Ascending aorta (tissue), 2 donors: ENCODE results near the gene CXCR3. TPM values are rescaled to one million over a fixed set of nuclear protein-coding genes. Genes with fewer than 3 reads are reported as not detected.
"Not testable (repeated sequence)": the region's sequence is repeated elsewhere in the genome, so short reads cannot be mapped to it uniquely, and the experiment has no call there.

ENCODE experiments used
- DNase-seq, 2 donors: peaks; one replicate each; pipeline ENCODE4 v3.0.0-alpha.2; 2019; ENCODE audit warnings: low spot score in 2 of 2
- H3K27ac ChIP-seq, 2 donors: fragments of 200-600 bp; sonication (generic); one replicate each; pipeline ENCODE4 v1.5.1; 2016 to 2017; ENCODE audit warnings: mild to moderate bottlenecking in 1 of 2
- H3K27me3 ChIP-seq: fragments of 200-600 bp; sonication (generic); one replicate; pipeline ENCODE4 v1.5.1; 2017
- H3K36me3 ChIP-seq, 2 donors: fragments of 200-600 bp; sonication (generic); one replicate each; pipeline ENCODE4 v1.5.1; 2016
- H3K4me1 ChIP-seq, 2 donors: fragments of 200-600 bp; sonication (generic); one replicate each; pipeline ENCODE4 v1.5.1; 2016 to 2017; ENCODE audit warnings: mild to moderate bottlenecking in 1 of 2
- H3K4me3 ChIP-seq, 2 donors: fragments of 200-600 bp; sonication (generic); one replicate each; pipeline ENCODE4 v1.5.1; 2016 to 2017; ENCODE audit warnings: mild to moderate bottlenecking in 1 of 2
- H3K9me3 ChIP-seq, 2 donors: fragments of 200-600 bp; sonication (generic); one replicate each; pipeline ENCODE4 v1.5.1; 2016
- CTCF ChIP-seq, 3 experiments: fragments of 200-600 bp in 2 of 3; fragments of 450-650 bp in 1 of 3; sonication (generic) in 2 of 3; IDR thresholded peaks; one replicate each; pipeline ENCODE4 v1.5.1; 2016 to 2019; ENCODE audit warnings: antibody characterized with exemption in 3 of 3, mild to moderate bottlenecking in 1 of 3, moderate library complexity in 1 of 3
- intact Hi-C: fragments of 100-400 bp; cut with DNase I; formaldehyde crosslinking; loops from one replicate; pipeline ENCODE4 v1.15.1; 2023
- total RNA-seq: library from RNA; depleted of rRNA; stranded (reverse); fragments of >200 nt; gene quantifications from one replicate; pipeline ENCODE4 v1.1.0, GENCODE V29; 2016

Gene CXCR3
- total RNA-seq, 1 donor from 2014 or later = not detected

DNA sequence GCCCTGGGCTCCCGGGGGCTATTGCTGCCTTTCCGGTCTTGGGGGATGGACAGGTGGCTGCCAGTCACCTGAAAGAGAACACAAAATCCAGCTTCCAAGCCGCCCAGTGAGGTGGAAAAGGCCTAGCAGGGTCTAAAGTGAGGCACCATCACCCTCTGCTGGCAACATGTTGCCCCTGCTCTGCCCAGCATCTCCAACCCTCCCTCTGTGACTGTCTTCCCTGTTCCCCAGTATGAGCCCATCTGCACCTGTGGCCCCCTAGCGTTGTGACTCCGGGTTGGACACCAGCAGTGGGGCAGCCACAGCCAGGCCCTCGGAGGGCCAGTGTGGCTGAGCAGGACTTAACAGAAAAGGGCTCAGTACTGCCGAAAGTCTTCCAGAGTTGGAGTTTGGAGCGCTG is 45.9 kb upstream of the CXCR3 start:
- H3K27ac ChIP-seq, H3K27me3 ChIP-seq, H3K9me3 ChIP-seq, intact Hi-C loops, H3K4me3 ChIP-seq, H3K36me3 ChIP-seq, H3K4me1 ChIP-seq, DNase-seq: not testable (repeated sequence)
- TF ChIP-seq CTCF (IDR thresholded peaks at IDR 0.05) = peak in 1 of 3 experiments; percentile 20

GRCh38 chrX:71663238-71663637 is 44.9 kb upstream of the CXCR3 start:
- H3K4me3 ChIP-seq, H3K36me3 ChIP-seq, intact Hi-C loops, H3K9me3 ChIP-seq, H3K4me1 ChIP-seq, H3K27me3 ChIP-seq, H3K27ac ChIP-seq, DNase-seq: not testable (repeated sequence)

- H3K9me3 ChIP-seq, H3K27ac ChIP-seq, H3K4me3 ChIP-seq, H3K36me3 ChIP-seq, DNase-seq, intact Hi-C loops, H3K27me3 ChIP-seq, H3K4me1 ChIP-seq: not testable (repeated sequence)
Observed at GRCh38 chrX:71662654-71663053, 44.3 kb upstream of the CXCR3 start.

GRCh38 chrX:71661919-71662318 is 43.6 kb upstream of the CXCR3 start:
- Histone ChIP-seq H3K9me3 (no peaks in the 10 kb centered on the region), H3K36me3 (no peaks in the 10 kb centered on the region), H3K27me3 (no peaks in the 10 kb centered on the region), H3K4me3 (no peak overlapping the region), H3K27ac (no peak overlapping the region), H3K4me1 (no peaks in the 10 kb centered on the region)
- intact Hi-C loops = no loop called here
- no peak for TF ChIP-seq CTCF (IDR thresholded peaks at IDR 0.05)
- DNase-seq = no peak

DNA sequence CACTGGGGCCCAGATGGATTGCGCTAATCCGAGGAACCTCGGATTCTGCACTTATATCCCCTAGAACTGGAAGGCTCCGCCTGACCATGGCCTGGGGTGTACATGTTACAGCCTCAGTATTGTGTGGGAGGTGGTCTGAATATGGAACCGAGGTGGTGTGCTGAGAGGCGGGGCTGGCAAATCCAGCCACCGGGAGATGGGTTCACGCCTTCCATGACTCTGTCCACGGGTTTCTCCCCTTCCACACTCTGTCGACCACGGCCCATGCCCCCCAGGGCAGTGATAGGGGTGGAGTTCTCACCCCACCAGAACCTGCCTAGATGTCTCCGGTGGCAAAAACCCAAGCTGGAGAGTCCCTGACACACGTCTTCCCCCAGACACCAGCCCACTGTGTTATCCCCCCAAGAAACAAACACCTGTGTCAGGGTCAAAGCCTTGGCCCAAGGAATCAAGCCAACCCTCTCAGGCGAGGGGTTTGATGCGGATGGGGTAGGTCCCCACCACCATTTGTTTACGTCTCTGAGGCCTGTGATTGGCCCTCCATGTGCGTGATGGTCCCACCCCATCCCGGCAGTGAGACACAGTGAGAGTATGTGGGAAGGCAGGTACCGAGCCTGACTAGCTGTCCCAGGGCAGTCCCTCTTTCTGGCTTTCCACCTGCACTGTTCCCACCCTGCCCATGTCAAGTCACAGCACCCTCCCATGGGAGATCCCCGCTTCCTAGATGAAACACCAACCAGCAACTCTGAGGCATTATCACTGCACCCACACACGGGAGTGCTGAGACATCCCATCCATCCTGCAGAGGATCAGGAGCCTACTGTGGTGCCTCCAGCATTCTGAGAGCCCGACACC is 42.5 kb upstream of the CXCR3 start:
- no peaks in the 10 kb centered on the region for H3K27me3 ChIP-seq
- no peaks in the 10 kb centered on the region for H3K4me1 ChIP-seq
- no peak overlapping the region for H3K27ac ChIP-seq
- no peak for TF ChIP-seq CTCF (IDR thresholded peaks at IDR 0.05)
- no peak for DNase-seq
- no peaks in the 10 kb centered on the region for H3K9me3 ChIP-seq
- intact Hi-C loops = no loop called here
- no peaks in the 10 kb centered on the region for H3K36me3 ChIP-seq
- no peak overlapping the region for H3K4me3 ChIP-seq

DNA sequence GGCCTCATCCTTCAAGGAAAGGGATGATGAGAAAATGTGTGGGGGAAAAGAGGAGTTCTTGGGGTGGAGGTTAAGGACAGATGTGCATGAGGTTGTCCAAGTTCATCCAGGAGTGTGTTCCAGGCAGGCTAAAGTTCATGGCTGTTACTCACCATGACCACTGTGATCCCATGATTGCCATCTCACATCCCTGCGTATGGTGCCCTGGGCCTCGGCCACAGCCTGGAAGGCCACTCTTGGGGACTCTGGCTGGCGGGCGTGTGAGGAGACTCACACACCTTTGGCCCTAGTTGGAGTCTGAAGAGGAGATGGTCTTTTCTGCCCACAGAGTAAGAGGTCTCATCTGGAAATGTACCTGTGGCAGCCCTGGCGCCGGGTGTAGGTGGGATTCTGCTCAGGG is 41.6 kb upstream of the CXCR3 start:
- H3K27ac ChIP-seq = no peak overlapping the region
- no peaks in the 10 kb centered on the region for H3K9me3 ChIP-seq
- H3K4me1 ChIP-seq = no peaks in the 10 kb centered on the region
- no peak overlapping the region for H3K4me3 ChIP-seq
- no peaks in the 10 kb centered on the region for H3K27me3 ChIP-seq
- DNase-seq = no peak
- H3K36me3 ChIP-seq = no peaks in the 10 kb centered on the region
- no peak for TF ChIP-seq CTCF (IDR thresholded peaks at IDR 0.05)
- intact Hi-C loops = no loop called here
